ENCODE data around the gene WAC.
"Not testable (repeated sequence)": the region's sequence is repeated elsewhere in the genome, so short reads cannot be mapped to it uniquely, and the experiment has no call there.

WAC gene

GRCh38 chr10:28628184-28628893, 95.4 kb downstream of the WAC start:
- H3K36me3 Mint-ChIP-seq (ENCODE audit: low read depth): peaks cover 2% of the 10 kb centered on the region
- H3K4me3 Mint-ChIP-seq: no peak overlapping the region
- DNase-seq (peak; percentile 79), ATAC-seq (peak; percentile 84)
- no peak overlapping the region for H3K27ac Mint-ChIP-seq
- peaks cover 4% of the 10 kb centered on the region for H3K4me1 Mint-ChIP-seq
- no peaks in the 10 kb centered on the region for H3K9me3 Mint-ChIP-seq
- H3K27me3 Mint-ChIP-seq: peaks cover 16% of the 10 kb centered on the region

GRCh38 chr10:28631896-28632583, 99.1 kb downstream of the WAC start:
- Mint-ChIP-seq H3K27me3 (peaks cover 23% of the 10 kb centered on the region), H3K4me1 (peaks cover 4% of the 10 kb centered on the region), H3K4me3 (no peak overlapping the region)

GRCh38 chr10:28632584-28632945, 99.6 kb downstream of the WAC start:
- Mint-ChIP-seq H3K9me3 (no peaks in the 10 kb centered on the region), H3K4me1 (peaks cover 4% of the 10 kb centered on the region), H3K27me3 (peaks cover 23% of the 10 kb centered on the region), H3K27ac (no peak overlapping the region), H3K36me3 (ENCODE audit: low read depth) (no peaks in the 10 kb centered on the region), H3K4me3 (no peak overlapping the region)
- DNase-seq (no peak), ATAC-seq (no peak)

More at GRCh38 chr10:28631896-28632583, 99.1 kb downstream of the WAC start:
- DNase-seq (no peak), ATAC-seq (no peak)
- Mint-ChIP-seq H3K27ac (no peak overlapping the region), H3K36me3 (ENCODE audit: low read depth) (no peaks in the 10 kb centered on the region), H3K9me3 (no peaks in the 10 kb centered on the region)

- DNase-seq: no peak
Observed at GRCh38 chr10:28633750-28634149, 100.8 kb downstream of the WAC start.

GRCh38 chr10:28637346-28637745, 104.4 kb downstream of the WAC start:
- Mint-ChIP-seq H3K27ac (no peak overlapping the region), H3K36me3 (ENCODE audit: low read depth) (no peaks in the 10 kb centered on the region), H3K4me3 (no peak overlapping the region), H3K27me3 (peaks cover 11% of the 10 kb centered on the region), H3K4me1 (no peaks in the 10 kb centered on the region), H3K9me3 (no peaks in the 10 kb centered on the region)
- no peak for ATAC-seq
- DNase-seq: no peak

More at GRCh38 chr10:28633750-28634149, 100.8 kb downstream of the WAC start:
- Mint-ChIP-seq H3K9me3 (no peaks in the 10 kb centered on the region), H3K27me3 (peaks cover 18% of the 10 kb centered on the region), H3K4me1 (no peaks in the 10 kb centered on the region), H3K4me3 (no peak overlapping the region), H3K27ac (no peak overlapping the region), H3K36me3 (ENCODE audit: low read depth) (no peaks in the 10 kb centered on the region)
- ATAC-seq: no peak

GRCh38 chr10:28638392-28638791, 105.5 kb downstream of the WAC start:
- Mint-ChIP-seq H3K4me1 (no peaks in the 10 kb centered on the region), H3K27ac (no peak overlapping the region), H3K27me3 (peaks cover 11% of the 10 kb centered on the region), H3K9me3 (no peaks in the 10 kb centered on the region), H3K36me3 (ENCODE audit: low read depth) (no peaks in the 10 kb centered on the region), H3K4me3 (no peak overlapping the region)
- no peak for ATAC-seq
- DNase-seq: no peak

GRCh38 chr10:28640551-28640950, 107.6 kb downstream of the WAC start:
- H3K36me3 Mint-ChIP-seq (ENCODE audit: low read depth): no peaks in the 10 kb centered on the region
- H3K27ac Mint-ChIP-seq: no peak overlapping the region
- peaks cover 4% of the 10 kb centered on the region for H3K27me3 Mint-ChIP-seq
- ATAC-seq: no peak
- H3K4me1 Mint-ChIP-seq: no peaks in the 10 kb centered on the region
- no peak overlapping the region for H3K4me3 Mint-ChIP-seq
- DNase-seq: no peak
- H3K9me3 Mint-ChIP-seq: no peaks in the 10 kb centered on the region

GRCh38 chr10:28644647-28645046, 111.7 kb downstream of the WAC start:
- Mint-ChIP-seq H3K27me3 (peaks cover 6% of the 10 kb centered on the region), H3K9me3 (no peaks in the 10 kb centered on the region), H3K27ac (no peak overlapping the region), H3K36me3 (ENCODE audit: low read depth) (no peaks in the 10 kb centered on the region), H3K4me3 (no peak overlapping the region), H3K4me1 (no peaks in the 10 kb centered on the region)
- DNase-seq (no peak), ATAC-seq (no peak)

- Mint-ChIP-seq H3K27me3 (peaks cover 11% of the 10 kb centered on the region), H3K36me3 (ENCODE audit: low read depth) (no peaks in the 10 kb centered on the region), H3K9me3 (no peaks in the 10 kb centered on the region), H3K4me1 (no peaks in the 10 kb centered on the region), H3K4me3 (no peak overlapping the region), H3K27ac (no peak overlapping the region)
- DNase-seq (no peak), ATAC-seq (no peak)
Observed at GRCh38 chr10:28652106-28652505, 119.2 kb downstream of the WAC start.

- ATAC-seq (no peak), DNase-seq (no peak)
- no peaks in the 10 kb centered on the region for H3K4me1 Mint-ChIP-seq
- H3K4me3 Mint-ChIP-seq: no peak overlapping the region
- no peaks in the 10 kb centered on the region for H3K36me3 Mint-ChIP-seq (ENCODE audit: low read depth)
- no peak overlapping the region for H3K27ac Mint-ChIP-seq
- no peaks in the 10 kb centered on the region for H3K9me3 Mint-ChIP-seq
- peaks cover 13% of the 10 kb centered on the region for H3K27me3 Mint-ChIP-seq
Observed at GRCh38 chr10:28652703-28653102, 119.8 kb downstream of the WAC start.

- peaks cover 18% of the 10 kb centered on the region for H3K27me3 Mint-ChIP-seq
- H3K36me3 Mint-ChIP-seq (ENCODE audit: low read depth); H3K4me1 Mint-ChIP-seq: not testable (repeated sequence)
Observed at GRCh38 chr10:28658824-28659223, 125.9 kb downstream of the WAC start.

GRCh38 chr10:28661035-28661434, 128.1 kb downstream of the WAC start:
- no peak overlapping the region for H3K4me3 Mint-ChIP-seq
- peaks cover 26% of the 10 kb centered on the region for H3K27me3 Mint-ChIP-seq
- no peaks in the 10 kb centered on the region for H3K9me3 Mint-ChIP-seq
- no peak overlapping the region for H3K27ac Mint-ChIP-seq
- no peaks in the 10 kb centered on the region for H3K36me3 Mint-ChIP-seq (ENCODE audit: low read depth)
- no peak for DNase-seq
- no peak for ATAC-seq
- H3K4me1 Mint-ChIP-seq: no peaks in the 10 kb centered on the region

More at GRCh38 chr10:28658824-28659223, 125.9 kb downstream of the WAC start:
- not testable (repeated sequence) for H3K4me3 Mint-ChIP-seq, H3K9me3 Mint-ChIP-seq, DNase-seq, H3K27ac Mint-ChIP-seq, ATAC-seq

- no peak overlapping the region for H3K4me3 Mint-ChIP-seq
- peaks cover 7% of the 10 kb centered on the region for H3K4me1 Mint-ChIP-seq
- no peak overlapping the region for H3K27ac Mint-ChIP-seq
- H3K27me3 Mint-ChIP-seq: peaks cover 48% of the 10 kb centered on the region
- H3K36me3 Mint-ChIP-seq (ENCODE audit: low read depth): no peaks in the 10 kb centered on the region
- ATAC-seq (peak; percentile 63), DNase-seq (peak; percentile 66)
- H3K9me3 Mint-ChIP-seq: no peaks in the 10 kb centered on the region
Observed at GRCh38 chr10:28663576-28664368, 130.9 kb downstream of the WAC start.

GRCh38 chr10:28664369-28664740, 131.4 kb downstream of the WAC start:
- H3K9me3 Mint-ChIP-seq: no peaks in the 10 kb centered on the region
- peaks cover 54% of the 10 kb centered on the region for H3K27me3 Mint-ChIP-seq
- H3K4me3 Mint-ChIP-seq: no peak overlapping the region

More at GRCh38 chr10:28664369-28664740, 131.4 kb downstream of the WAC start:
- no peak for DNase-seq
- no peak overlapping the region for H3K27ac Mint-ChIP-seq
- peaks cover 12% of the 10 kb centered on the region for H3K4me1 Mint-ChIP-seq
- H3K36me3 Mint-ChIP-seq (ENCODE audit: low read depth): no peaks in the 10 kb centered on the region
- no peak for ATAC-seq

Data from activated naive CD8-positive, alpha-beta T cell treated with anti-CD3 and anti-CD28 coated beads, Interleukin-2, amount 50 U/mL, for 24 hours (primary cell).